Caco-2 (cell line): ENCODE measurements around the gene SSUH2. TPM values are rescaled to one million over a fixed set of nuclear protein-coding genes. Genes with fewer than 3 reads are reported as not detected.

ENCODE experiments used
- BruUV-seq: library from RNA; stranded (reverse); fragments of 400-500 nt; replicated peaks from 2 replicates; lab custom pipeline; 2021; lab: Mats Ljungman, UMichigan
- CTCF ChIA-PET: fragments of 300-600 bp; sonication (Branson Sonifier 250); formaldehyde crosslinking; loops from one replicate; lab custom pipeline; 2022; ENCODE audit warnings: antibody characterized with exemption; lab: Charles Lee
- POLR2A ChIA-PET: fragments of 300-600 bp; sonication (Branson Sonifier 250); formaldehyde crosslinking; loops from one replicate; lab custom pipeline; 2022; ENCODE audit warnings: antibody characterized with exemption; lab: Charles Lee
- DNase-seq, 2 experiments: peaks; one replicate each; pipeline versions ENCODE4 v3.0.0 to v3.0.0-alpha.2; 2020 to 2022
- H3K27me3 ChIP-seq: replicated peaks from 2 replicates; pipeline ENCODE4 v1.6.0; 2011; ENCODE audit warnings: low read length; ENCODE audit not compliant: control insufficient read depth, insufficient read depth
- H3K36me3 ChIP-seq: 2 replicates; pipeline ENCODE4 v1.5.1; 2011; ENCODE audit warnings: low read length; ENCODE audit not compliant: control insufficient read depth, insufficient read depth
- H3K4me1 ChIP-seq: fragments of 250-450 bp; sonication (Bioruptor Pico); 2 replicates; pipeline ENCODE4 v1.5.1; 2020; ENCODE audit warnings: mild to moderate bottlenecking
- H3K4me3 ChIP-seq: 2 replicates; pipeline ENCODE4 v1.5.1; 2011; ENCODE audit warnings: low read depth, mild to moderate bottlenecking, control low read depth, low read length
- H3K9me3 ChIP-seq: fragments of 250-450 bp; sonication (Bioruptor Pico); 2 replicates; pipeline ENCODE4 v1.5.1; 2020; ENCODE audit warnings: mild to moderate bottlenecking, moderate library complexity
- H3K27ac Mint-ChIP-seq: one replicate; pipeline ENCODE4 v1.8.0; 2022; ENCODE audit warnings: mixed read lengths; ENCODE audit not compliant: unreplicated experiment
- H3K27me3 Mint-ChIP-seq: one replicate; pipeline ENCODE4 v1.8.0; 2022; ENCODE audit warnings: mixed read lengths; ENCODE audit not compliant: insufficient read depth, unreplicated experiment
- H3K36me3 Mint-ChIP-seq: one replicate; pipeline ENCODE4 v1.8.0; 2022; ENCODE audit warnings: mild to moderate bottlenecking, mixed read lengths; ENCODE audit not compliant: insufficient read depth, unreplicated experiment
- H3K4me1 Mint-ChIP-seq: one replicate; pipeline ENCODE4 v1.8.0; 2022; ENCODE audit warnings: low read depth, mixed read lengths; ENCODE audit not compliant: unreplicated experiment
- H3K4me3 Mint-ChIP-seq: one replicate; pipeline ENCODE4 v1.8.0; 2022; ENCODE audit warnings: mild to moderate bottlenecking, moderate library complexity, mixed read lengths; ENCODE audit not compliant: unreplicated experiment
- H3K9me3 Mint-ChIP-seq: one replicate; pipeline ENCODE4 v1.8.0; 2022; ENCODE audit warnings: mixed read lengths; ENCODE audit not compliant: unreplicated experiment
- CTCF ChIP-seq, 2 experiments: fragments of 200-600 bp in 1 of 2; IDR thresholded peaks; 1 replicate in 1 of 2; 2 replicates in 1 of 2; pipeline versions ENCODE4 v1.5.1 to v1.8.0; 2011 to 2022; ENCODE audit warnings: antibody characterized with exemption in 1 of 2, control low read depth in 1 of 2, inconsistent platforms in 1 of 2, low read depth in 1 of 2, low read length in 1 of 2, mild to moderate bottlenecking in 1 of 2, moderate library complexity in 1 of 2; ENCODE audit not compliant: insufficient read depth in 1 of 2, severe bottlenecking in 1 of 2, unreplicated experiment in 1 of 2
- intact Hi-C: fragments of 100-400 bp; cut with micrococcal nuclease; formaldehyde crosslinking; loops from one replicate; pipeline ENCODE4 v1.10.0; 2022; ENCODE audit not compliant: unreplicated experiment
- total RNA-seq: library from RNA; stranded (reverse); gene quantifications from 2 replicates; pipeline ENCODE4 v1.2.3, GENCODE V29; 2022

SSUH2 gene
- total RNA-seq, 1 experiment from 2014 or later: 9.4 TPM

DNA sequence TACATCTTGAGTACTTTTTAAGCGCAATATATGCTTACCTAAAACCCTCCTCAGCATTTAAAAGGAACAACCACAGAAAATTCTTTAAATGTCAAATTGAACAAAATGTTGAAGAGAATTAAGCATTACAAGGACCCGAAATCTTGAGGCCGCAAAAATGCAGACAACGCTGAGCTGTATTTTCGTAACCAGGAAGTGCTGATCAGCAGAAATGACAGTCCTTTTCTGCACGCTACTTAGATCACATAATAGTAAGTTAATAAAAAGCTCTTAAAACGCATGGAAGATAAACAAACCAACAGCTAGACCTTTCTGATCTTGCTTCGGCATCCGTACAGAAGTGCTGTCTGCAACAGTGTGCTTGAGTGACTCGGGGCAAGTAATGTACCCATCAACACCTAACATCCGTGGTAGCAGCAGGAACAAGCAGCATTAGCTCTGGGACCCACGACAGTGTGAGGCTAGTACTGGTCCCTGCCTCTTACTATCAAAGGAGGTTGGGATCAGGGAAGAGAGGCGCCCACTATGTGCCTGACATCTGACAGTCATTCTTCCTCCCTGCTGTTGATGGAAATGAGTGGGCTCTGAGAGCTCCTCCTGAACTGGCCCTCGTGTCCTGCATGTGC, 1.8 kb upstream of the SSUH2 start:
- H3K4me3 Mint-ChIP-seq: no peak overlapping the region

DNA sequence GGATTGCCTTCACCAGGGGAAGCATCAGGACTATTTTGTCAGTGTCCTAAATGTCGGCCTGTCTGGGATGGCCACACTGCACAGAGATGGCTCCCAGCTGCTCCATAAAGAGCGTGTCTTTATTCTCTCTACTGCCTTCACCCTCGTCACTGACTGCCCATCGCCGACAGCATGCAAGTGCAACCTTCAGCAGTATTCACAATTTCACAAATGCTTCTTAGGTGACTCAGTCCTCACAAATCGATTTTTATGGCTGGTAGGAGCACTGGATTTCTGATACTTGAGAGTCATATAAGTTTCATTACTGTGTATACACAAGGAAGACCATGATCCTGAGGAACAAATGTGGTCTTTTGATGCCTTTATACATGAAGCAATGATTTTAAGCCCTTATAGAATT, 1.1 kb upstream of the SSUH2 start:
- no peak overlapping the region for H3K4me3 Mint-ChIP-seq
- TF ChIP-seq CTCF (IDR thresholded peaks at IDR 0.05; ENCODE audit: insufficient read depth in 1 of 2, low read depth in 1 of 2, low read length in 1 of 2, severe bottlenecking in 1 of 2, unreplicated experiment in 1 of 2): no peak
- no peaks in the 10 kb centered on the region for H3K27me3 ChIP-seq
- no TSS peak for BruUV-seq
- no peak overlapping the region for H3K4me3 ChIP-seq
- peaks cover 9% of the 10 kb centered on the region for H3K4me1 Mint-ChIP-seq
- no peak for DNase-seq
- intact Hi-C loops: no loop called here
- no peaks in the 10 kb centered on the region for H3K36me3 Mint-ChIP-seq
- no peaks in the 10 kb centered on the region for H3K9me3 ChIP-seq
- no peaks in the 10 kb centered on the region for H3K9me3 Mint-ChIP-seq
- H3K27ac Mint-ChIP-seq: no peak overlapping the region
- H3K4me1 ChIP-seq: peaks cover 7% of the 10 kb centered on the region; the same call in 1 of the 2 replicates
- H3K27me3 Mint-ChIP-seq: no peaks in the 10 kb centered on the region
- no peaks in the 10 kb centered on the region for H3K36me3 ChIP-seq
- POLR2A ChIA-PET: no interaction called here
- CTCF ChIA-PET: interaction anchor here (1.0 kb wide), 1 partner anchor 8 kb away, joined by 3 read pairs; no protein-coding TSS in a partner anchor

More for the DNA sequence above, 1.8 kb upstream of the SSUH2 start:
- Histone ChIP-seq H3K27me3 (no peaks in the 10 kb centered on the region), H3K36me3 (no peaks in the 10 kb centered on the region), H3K4me1 (peaks cover 11% of the 10 kb centered on the region), H3K9me3 (no peaks in the 10 kb centered on the region), H3K4me3 (no peak overlapping the region)
- BruUV-seq: no TSS peak
- Mint-ChIP-seq H3K36me3 (no peaks in the 10 kb centered on the region), H3K9me3 (no peaks in the 10 kb centered on the region), H3K4me1 (peaks cover 9% of the 10 kb centered on the region), H3K27ac (no peak overlapping the region), H3K27me3 (no peaks in the 10 kb centered on the region)
- no peak for DNase-seq
- ChIA-PET CTCF (interaction anchor here (1.0 kb wide), 1 partner anchor 9 kb away, joined by 3 read pairs; no protein-coding TSS in a partner anchor), POLR2A (no interaction called here)
- TF ChIP-seq CTCF (IDR thresholded peaks at IDR 0.05; ENCODE audit: insufficient read depth in 1 of 2, low read depth in 1 of 2, low read length in 1 of 2, severe bottlenecking in 1 of 2, unreplicated experiment in 1 of 2): no peak
- intact Hi-C loops: no loop called here

DNA sequence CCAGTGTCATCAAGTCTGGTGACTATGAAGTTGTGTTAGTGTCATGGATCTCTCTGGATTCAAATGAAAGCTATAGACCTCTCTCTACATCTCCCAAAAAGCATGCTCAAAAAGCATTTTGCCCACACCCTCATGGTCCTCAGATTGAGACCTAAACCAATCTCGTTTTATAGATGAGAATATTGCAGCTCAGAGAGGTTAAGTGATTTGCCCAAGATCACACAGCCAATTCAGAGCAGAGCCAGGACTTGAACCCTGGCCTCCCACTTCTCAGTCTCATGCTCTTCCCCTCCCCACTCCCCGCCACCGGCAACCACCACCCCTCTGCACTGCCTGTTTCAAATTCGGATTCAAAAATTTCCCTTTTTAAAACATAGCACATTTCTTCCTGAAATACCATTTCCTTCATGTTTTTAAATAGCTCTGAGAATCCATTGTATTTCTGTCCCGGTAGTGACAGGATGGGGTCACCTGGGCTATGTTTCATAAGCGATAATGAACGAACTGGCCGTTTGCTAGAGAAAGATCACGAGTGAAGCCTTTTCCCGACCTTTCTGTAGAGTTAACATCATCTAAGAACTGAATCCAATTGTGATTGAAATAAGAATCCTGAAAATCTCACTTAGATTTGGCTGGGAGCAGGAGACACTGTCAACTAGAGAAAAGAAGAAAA, 769 bp downstream of the SSUH2 start:
- ChIA-PET POLR2A (no interaction called here), CTCF (no interaction called here)
- H3K4me1 ChIP-seq: no peaks in the 10 kb centered on the region
- no peak overlapping the region for H3K4me3 ChIP-seq
- no peaks in the 10 kb centered on the region for H3K27me3 ChIP-seq
- no peak overlapping the region for H3K27ac Mint-ChIP-seq
- no peaks in the 10 kb centered on the region for H3K9me3 ChIP-seq
- H3K36me3 ChIP-seq: no peaks in the 10 kb centered on the region
- intact Hi-C loops: no loop called here
- no peak overlapping the region for H3K4me3 Mint-ChIP-seq
- H3K4me1 Mint-ChIP-seq: no peaks in the 10 kb centered on the region
- DNase-seq: no peak
- no TSS peak for BruUV-seq
- H3K36me3 Mint-ChIP-seq: no peaks in the 10 kb centered on the region
- TF ChIP-seq CTCF (IDR thresholded peaks at IDR 0.05; ENCODE audit: insufficient read depth in 1 of 2, low read depth in 1 of 2, low read length in 1 of 2, severe bottlenecking in 1 of 2, unreplicated experiment in 1 of 2): no peak
- no peaks in the 10 kb centered on the region for H3K27me3 Mint-ChIP-seq
- H3K9me3 Mint-ChIP-seq: no peaks in the 10 kb centered on the region
